Uterine smooth muscle cell (primary cell): ENCODE data around the gene EIF2S1. TPM values are rescaled to one million over a fixed set of nuclear protein-coding genes. Genes with fewer than 3 reads are reported as not detected.

ENCODE experiments used
- total RNA-seq: library from RNA; depleted of rRNA; stranded (reverse); fragments of >200 nt; gene quantifications from 2 replicates; pipeline ENCODE4 v1.2.3, GENCODE V29; 2014

Gene EIF2S1
- 179 and 369 TPM in 2 replicates for total RNA-seq

DNA sequence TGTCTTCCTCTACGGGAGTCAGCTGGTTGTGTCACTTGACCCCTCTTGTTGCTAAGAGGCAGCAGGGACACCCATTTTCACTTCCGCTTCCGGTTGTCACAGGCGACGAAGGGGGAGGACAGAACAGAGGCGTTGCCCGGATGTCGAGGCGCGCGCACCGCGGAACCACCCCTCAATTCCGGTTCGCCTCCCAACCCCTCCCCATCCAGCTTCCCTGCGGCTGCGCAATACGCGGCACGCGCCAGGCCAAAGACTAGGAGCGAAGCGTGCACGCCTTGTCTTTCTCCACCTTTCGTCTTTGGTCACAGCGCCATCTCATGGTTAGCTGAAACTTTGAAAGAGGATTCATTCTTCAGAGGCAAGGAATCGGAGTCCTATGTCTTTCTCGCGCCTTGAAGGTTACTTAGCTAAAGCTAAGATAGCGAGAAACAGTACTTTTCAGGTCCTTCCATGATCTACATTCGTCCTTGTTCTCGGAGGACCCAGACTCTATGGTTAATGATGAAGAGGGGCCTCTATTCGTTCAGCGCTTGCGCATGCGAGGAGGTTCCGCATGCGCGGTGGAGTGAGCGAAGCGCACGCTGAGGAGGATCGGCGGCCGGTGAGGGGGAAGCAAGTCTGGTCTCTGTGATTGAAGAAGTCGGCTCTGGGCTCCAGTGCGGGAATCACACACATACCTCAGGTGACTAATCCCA is at the start of gene EIF2S1, which contains the start of gene ATP6V1D:
TSS of gene EIF2S1 (plus strand) at position 554 of the 695 bp plus-strand sequence. CDS start 4,440 bp downstream, outside the sequence.
TSS of gene ATP6V1D (minus strand) at position 30 of the 695 bp plus-strand sequence. CDS start 106 bp downstream, outside the sequence.

DNA sequence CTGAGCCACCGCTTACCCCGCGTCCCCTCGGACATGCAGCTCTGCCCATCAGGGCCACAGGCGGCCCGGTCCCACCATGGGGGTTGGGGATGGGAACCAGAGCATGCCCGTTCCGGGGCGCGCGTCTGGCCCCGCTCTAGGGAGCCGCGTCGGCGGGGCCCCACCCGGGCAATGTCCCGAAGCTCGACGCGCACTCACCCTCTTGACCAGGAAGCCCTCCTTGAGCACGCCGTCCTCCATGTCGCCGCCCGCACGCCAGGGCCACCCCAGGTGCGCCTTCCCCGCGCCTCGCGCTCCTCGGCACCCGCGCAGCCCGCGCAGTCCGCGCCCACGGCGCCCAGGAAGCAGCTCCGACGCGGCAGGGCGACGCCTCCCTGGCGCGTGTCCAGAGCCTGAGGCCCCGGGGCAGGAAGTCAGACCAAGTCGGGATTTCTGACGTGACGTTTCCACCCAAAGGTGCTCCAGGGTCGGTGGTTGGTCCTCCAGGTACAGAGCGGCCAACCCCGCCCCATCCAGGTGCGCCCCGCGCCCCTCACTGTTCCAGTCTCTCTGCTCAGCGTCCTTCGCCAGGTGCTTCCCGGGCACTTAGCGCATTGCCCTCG is 51.8 kb downstream of the EIF2S1 start, which contains the start of gene PLEK2:
TSS of gene PLEK2 (minus strand) at position 346 of the 602 bp plus-strand sequence. CDS start at position 240, 106 bp downstream.

Other genes with a start within 250 kb of the EIF2S1 start
- under 0.01 TPM in 1 of 2 replicates, not detected in the other for gene GARIN2, start 170.9 kb upstream of the EIF2S1 start, total RNA-seq
- 24.2 and 34.8 TPM in 2 replicates for gene PALS1, start 118.9 kb upstream of the EIF2S1 start, total RNA-seq
- gene ATP6V1D, start 524 bp upstream of the EIF2S1 start, total RNA-seq: 133 and 147 TPM in 2 replicates
- gene PLEK2, start 51.8 kb downstream of the EIF2S1 start, total RNA-seq: 8.7 and 38.8 TPM in 2 replicates
- gene TMEM229B, start 128.4 kb downstream of the EIF2S1 start, total RNA-seq: 0.33 and 0.62 TPM in 2 replicates
- gene PLEKHH1, start 173.0 kb downstream of the EIF2S1 start, total RNA-seq: 0.62 and 0.77 TPM in 2 replicates
- gene PIGH, start 239.9 kb downstream of the EIF2S1 start, total RNA-seq: 9.2 and 12.2 TPM in 2 replicates